Activated T-cell treated with anti-CD3 and anti-CD28 coated beads, Interleukin-2, amount 50 U/mL, for 4 hours (primary cell): ENCODE results near the gene AIRE. TPM values are rescaled to one million over a fixed set of nuclear protein-coding genes. Genes with fewer than 3 reads are reported as not detected.
"Not testable (repeated sequence)": the region's sequence is repeated elsewhere in the genome, so short reads cannot be mapped to it uniquely, and the experiment has no call there.

Experiments
- ATAC-seq, 2 donors: fragments of 200-7000 bp; cut with Tn5 transposase; one replicate each; pipeline ENCODE4 v1.10.0; 2021
- DNase-seq: peaks from one replicate; pipeline ENCODE4 v3.0.0-alpha.2; 2020
- H3K27me3 Mint-ChIP-seq: one replicate; pipeline ENCODE4 v1.8.0; 2021; ENCODE audit warnings: low read depth, mixed read lengths
- H3K36me3 Mint-ChIP-seq: one replicate; pipeline ENCODE4 v1.8.0; 2022; ENCODE audit warnings: mixed read lengths; ENCODE audit not compliant: insufficient read depth
- H3K4me1 Mint-ChIP-seq: one replicate; pipeline ENCODE4 v1.8.0; 2021; ENCODE audit warnings: low read depth, mixed read lengths
- H3K4me3 Mint-ChIP-seq: one replicate; pipeline ENCODE4 v1.8.0; 2021; ENCODE audit warnings: mild to moderate bottlenecking, moderate library complexity, mixed read lengths
- H3K9me3 Mint-ChIP-seq: one replicate; pipeline ENCODE4 v1.8.0; 2021; ENCODE audit warnings: mixed read lengths
- total RNA-seq, 3 donors: library from RNA; stranded (reverse); gene quantifications; one replicate each; pipeline ENCODE4 v1.2.1, GENCODE V29; 2021

The AIRE gene
- not detected for total RNA-seq

DNA sequence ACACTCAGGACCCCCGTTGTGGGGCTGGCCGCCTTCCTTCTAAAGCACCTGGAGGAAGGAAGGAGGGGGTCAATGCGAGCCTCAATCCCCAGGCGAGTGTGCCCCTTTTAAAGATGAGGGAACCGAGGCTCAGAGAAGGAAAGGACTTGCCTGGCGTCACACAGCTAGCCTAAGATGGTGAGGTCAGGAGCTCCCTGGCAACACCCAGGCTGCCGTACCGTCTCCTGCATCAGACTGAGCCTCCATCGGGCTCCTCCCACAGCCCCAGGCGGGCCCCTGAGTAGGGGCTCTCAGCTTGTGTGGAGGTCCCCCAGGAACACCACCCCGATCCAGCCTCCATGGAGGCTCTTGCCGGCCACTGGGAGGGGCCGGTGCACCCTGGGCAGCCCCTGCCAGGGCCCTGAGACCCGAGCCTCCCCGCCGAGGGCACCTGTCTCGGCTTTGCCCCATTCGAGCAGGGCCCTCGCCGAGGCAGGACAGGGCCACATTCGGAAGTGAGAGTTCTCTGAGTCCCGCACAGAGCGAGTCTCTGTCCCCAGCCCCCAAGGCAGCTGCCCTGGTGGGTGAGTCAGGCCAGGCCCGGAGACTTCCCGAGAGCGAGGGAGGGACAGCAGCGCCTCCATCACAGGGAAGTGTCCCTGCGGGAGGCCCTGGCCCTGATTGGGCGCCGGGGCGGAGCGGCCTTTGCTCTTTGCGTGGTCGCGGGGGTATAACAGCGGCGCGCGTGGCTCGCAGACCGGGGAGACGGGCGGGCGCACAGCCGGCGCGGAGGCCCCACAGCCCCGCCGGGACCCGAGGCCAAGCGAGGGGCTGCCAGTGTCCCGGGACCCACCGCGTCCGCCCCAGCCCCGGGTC is at the start of gene AIRE:
AIRE (plus strand) TSS at position 739 of the 855 bp plus-strand sequence. CDS start 131 bp downstream, outside the sequence.
- DNase-seq (no peak), ATAC-seq (no peak)
- peaks cover 2% of the 10 kb centered on the region for H3K27me3 Mint-ChIP-seq
- H3K36me3 Mint-ChIP-seq = no peaks in the 10 kb centered on the region
- H3K9me3 Mint-ChIP-seq = no peaks in the 10 kb centered on the region
- peaks cover under 1% of the 10 kb centered on the region for H3K4me1 Mint-ChIP-seq
- no peak within 1 kb of the TSS for H3K4me3 Mint-ChIP-seq

DNA sequence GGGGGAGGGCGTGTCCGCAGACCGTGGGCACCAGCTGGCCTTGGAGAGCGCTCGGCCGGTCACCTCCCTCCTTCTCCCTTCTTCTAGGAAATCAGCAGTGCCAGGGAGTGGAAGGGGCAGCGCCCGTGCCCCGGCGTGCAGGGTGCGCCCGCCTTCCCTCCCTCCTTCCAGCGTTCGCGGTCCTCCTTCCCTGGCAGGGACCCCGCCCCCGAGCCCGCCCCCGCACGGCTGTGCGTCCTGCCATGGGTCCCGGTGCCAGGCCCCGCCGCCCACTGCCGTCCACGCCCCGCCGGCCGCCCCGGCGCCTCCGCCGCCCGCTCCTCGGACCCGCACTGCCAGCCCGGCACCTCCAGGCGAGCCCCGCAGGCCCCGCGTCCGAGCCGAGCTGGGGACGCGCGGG is 45.3 kb upstream of the AIRE start:
- H3K4me1 Mint-ChIP-seq, DNase-seq, H3K4me3 Mint-ChIP-seq, H3K36me3 Mint-ChIP-seq, H3K9me3 Mint-ChIP-seq, H3K27me3 Mint-ChIP-seq: not testable (repeated sequence)
- peak in 1 of 2 donors; percentile 7 for ATAC-seq

DNA sequence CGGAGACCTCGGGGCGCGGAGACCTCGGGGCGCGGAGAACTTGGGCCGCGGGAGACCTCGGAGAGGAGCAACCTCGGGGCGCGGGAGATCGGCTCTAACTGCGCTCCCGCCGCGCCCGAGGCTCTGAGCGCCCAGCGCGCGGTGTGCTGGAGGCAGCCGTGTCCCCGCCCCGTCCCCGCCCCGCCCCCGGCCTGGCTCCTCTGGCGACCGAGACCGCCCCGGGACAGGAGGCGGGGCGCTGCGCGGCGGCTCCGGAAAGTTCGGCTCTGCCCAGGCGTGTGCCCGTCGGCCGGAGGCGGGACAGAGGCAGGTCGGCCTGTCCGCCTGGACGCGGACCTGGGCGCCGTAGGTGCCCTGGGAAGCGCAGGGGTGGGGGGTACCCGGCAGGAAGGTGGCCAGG is 44.8 kb upstream of the AIRE start, which contains the start of gene ICOSLG:
ICOSLG (minus strand) TSS at position 102 of the 400 bp plus-strand sequence. CDS start 126 bp downstream, outside the sequence.
- not testable (repeated sequence) for H3K4me3 Mint-ChIP-seq, H3K4me1 Mint-ChIP-seq, DNase-seq, H3K9me3 Mint-ChIP-seq, H3K27me3 Mint-ChIP-seq, H3K36me3 Mint-ChIP-seq
- ATAC-seq = peak; percentile 63 to 68

DNA sequence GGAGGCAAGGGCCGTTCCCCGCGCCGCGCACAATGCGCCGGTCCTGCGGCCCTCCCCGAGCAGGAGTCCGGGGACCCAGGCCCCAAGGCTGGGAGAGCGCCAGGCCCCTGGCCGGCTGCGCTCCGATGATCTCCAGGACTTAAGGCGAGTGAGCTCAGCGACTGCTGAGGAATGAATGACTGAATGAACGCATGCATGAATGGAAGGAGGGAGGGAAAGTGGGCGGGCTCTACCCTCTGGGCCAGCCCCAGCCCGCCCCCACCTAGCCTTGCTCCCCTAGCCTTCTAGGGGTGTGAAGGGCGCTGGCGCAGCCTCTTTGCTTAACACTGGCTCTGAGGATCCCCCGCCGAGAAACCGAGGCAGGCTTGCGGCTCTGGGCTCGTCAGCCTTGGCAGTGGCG is 44.4 kb upstream of the AIRE start:
- DNase-seq, H3K4me1 Mint-ChIP-seq, H3K9me3 Mint-ChIP-seq, H3K4me3 Mint-ChIP-seq, H3K27me3 Mint-ChIP-seq, H3K36me3 Mint-ChIP-seq: not testable (repeated sequence)
- ATAC-seq = peak; percentile 27 to 28

DNA sequence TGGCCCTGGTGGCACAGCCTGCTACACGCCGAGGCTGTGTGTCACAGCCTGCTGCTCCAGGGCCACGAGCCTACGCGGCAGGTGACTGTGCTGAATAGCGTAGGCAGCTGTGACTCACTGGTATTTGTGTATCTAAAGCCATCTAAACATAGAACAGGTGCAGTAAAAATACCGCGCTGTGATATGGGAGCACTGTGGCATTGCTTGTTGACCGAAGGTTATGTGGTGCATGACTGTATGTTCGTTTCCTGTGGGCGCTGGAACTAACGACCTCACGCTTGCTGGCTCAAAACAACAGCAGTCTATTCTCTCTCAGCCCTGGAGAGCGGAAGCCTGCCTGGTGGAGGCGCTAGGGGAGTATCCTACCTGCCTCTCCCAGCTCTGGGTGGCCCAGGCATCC is 41.7 kb upstream of the AIRE start:
- H3K27me3 Mint-ChIP-seq, H3K4me1 Mint-ChIP-seq, H3K36me3 Mint-ChIP-seq, DNase-seq, H3K4me3 Mint-ChIP-seq, H3K9me3 Mint-ChIP-seq: not testable (repeated sequence)
- ATAC-seq = peak; percentile 79 to 84

DNA sequence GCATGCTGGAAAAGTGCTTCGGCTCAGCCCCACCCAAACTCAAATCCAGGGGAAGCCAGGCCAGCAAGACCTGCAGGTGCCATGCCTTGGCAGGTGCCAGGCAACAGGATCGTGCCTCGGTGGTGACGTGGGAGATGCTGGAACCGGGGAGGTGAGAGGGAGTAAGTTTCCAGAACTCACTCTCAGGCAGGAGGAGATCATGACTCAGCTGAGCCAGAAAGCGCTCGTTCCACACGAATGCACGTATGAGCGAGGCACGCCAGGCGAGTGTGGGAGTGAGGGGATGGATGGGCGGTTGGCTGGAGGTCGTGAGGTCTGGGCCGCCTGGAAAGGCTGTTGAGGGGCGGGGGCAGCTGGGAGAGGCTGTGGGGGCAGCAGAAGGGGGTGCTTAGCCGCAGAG is 37.8 kb upstream of the AIRE start:
- H3K9me3 Mint-ChIP-seq, H3K27me3 Mint-ChIP-seq, H3K4me3 Mint-ChIP-seq, H3K36me3 Mint-ChIP-seq, ATAC-seq, DNase-seq, H3K4me1 Mint-ChIP-seq: not testable (repeated sequence)

DNA sequence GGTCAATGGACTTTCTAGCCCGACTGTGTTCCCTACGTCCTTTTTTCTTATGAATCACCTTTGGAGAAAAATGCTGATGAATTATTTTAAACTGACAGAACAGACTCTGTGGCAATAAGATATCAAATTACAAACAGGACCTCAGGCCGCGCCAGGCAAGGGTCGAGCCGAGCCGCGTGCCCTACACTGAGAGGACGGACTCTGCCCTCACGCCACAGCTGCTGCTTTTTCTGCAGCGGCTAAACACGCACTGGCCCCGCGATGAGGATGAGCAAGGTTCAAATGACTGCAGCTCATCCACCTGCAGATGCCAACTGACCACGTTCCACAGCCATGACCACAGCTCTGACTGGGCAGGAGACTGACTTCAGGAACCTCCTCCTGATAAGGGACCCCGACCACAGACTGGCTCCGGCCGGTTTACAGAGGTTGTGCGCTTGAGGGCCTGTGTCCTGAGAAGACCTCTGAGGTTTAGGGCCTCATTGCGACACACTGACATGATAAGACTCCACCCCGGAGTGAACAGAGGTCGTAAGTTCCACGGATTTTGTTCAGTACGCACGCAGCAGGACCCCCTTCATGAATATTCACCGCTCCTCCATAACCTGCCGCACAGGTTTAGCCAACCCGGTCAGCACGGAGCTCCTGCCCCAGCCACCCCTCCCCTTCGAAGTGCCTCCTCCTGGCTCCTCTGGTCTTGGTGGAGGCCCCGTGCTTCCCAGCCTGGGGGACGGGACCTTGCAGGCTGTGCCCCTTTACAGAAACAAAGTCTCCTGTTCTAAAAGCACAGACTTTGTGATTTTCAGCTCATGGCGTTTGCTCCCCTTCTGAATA is 36.3 kb upstream of the AIRE start:
- H3K4me1 Mint-ChIP-seq, ATAC-seq, H3K9me3 Mint-ChIP-seq, H3K36me3 Mint-ChIP-seq, H3K27me3 Mint-ChIP-seq, H3K4me3 Mint-ChIP-seq, DNase-seq: not testable (repeated sequence)

DNA sequence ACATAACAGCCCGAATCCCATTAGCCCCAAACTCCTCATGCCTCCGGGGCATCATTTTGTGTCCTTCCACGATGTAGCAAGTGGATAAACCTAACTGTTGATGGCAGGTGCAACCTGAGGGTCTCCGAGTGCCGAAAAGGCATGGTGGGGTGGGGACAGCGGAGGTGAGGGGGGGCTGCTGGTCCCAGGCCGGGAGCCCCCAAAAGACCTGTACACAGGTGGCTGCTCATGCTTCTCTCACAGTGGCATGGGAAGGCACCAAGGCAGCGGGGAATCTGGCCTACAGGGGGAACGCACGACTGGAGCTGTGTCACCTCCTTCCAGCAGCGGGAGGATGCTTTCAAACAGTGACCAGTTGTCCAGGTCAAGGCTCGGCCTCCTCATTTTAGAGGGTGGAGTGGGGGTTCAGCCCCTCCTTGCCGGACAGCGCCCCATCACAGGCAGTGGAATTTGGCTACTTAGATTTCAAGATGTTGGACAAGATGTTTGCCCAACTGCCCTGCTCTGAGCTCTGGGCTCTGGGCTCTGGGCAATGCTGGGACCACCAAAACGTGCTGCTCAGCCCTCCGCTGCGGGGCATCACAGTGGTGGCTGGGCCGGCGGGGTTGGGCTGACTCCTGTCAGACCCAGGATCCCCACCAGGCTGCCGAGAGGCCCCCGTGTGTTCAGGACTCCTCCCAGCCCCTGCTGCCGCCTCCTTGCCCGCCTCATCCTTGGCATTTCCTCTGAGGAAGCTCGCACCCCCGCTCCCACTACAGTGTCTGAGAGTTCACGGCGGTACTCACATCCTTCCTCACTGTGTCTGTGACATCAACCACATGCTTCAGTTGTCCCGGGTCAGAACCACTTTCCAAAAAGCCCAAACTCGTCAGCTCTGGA is 31.6 kb upstream of the AIRE start:
- Mint-ChIP-seq H3K27me3 (peaks cover 2% of the 10 kb centered on the region), H3K4me1 (peaks cover 2% of the 10 kb centered on the region), H3K9me3 (no peaks in the 10 kb centered on the region), H3K4me3 (no peak overlapping the region), H3K36me3 (no peaks in the 10 kb centered on the region)
- DNase-seq (no peak), ATAC-seq (no peak)

DNA sequence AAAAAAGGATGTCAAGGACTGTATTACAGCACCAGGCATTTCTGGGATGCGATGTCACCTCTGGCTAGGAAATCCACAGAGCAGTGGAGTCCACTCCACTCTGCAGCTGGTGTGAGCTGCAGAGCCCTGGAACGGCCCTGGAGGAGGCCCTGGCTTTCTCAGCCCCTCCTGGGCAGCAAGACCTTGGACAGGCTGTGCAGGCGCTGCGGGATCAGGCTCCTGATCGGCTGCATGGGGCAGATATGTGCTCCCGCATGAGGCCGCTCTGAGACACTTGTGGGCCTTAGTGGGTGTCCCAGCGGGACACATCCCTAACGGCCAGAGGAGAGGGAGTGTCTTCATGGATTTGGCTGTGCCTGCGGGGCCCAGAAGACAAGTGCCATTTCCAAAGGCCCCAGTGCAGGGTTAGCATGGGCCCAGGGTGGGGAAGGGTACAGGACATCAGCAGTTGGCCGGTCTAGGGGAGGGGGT is 30.1 kb upstream of the AIRE start:
- H3K27me3 Mint-ChIP-seq = peaks cover 2% of the 10 kb centered on the region

DNA sequence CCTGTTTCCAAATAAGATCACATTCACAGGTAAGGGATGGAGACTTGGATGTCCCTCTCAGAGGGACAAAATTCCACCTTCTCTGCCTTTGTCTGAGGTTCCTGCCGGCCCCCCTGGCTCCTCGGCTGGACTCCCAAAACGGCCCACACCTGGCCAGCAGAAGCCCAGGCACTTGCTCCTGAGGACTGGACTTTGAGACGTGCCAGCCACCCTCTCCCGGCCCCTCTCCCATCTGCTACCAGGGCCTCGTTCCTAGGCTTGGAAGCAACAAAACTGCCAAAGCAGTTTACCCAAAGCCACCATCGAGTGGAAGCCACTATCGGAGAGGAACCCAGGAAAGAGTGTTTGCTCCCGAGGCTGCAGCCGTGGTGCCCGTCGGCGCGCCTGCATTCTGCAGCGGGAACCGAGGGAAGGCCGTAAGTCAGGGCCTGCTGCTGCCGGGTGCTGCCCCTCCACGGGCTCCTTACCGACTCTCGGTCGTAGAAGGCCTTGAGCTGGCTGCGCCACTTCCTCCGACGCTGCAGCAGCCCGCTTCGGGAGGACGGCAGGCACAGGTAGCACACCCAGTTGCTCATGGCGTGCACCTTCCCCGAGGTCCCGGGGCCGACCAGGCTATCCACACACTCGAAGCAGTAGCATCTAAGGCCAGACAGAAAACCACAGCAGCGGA is 27.5 kb upstream of the AIRE start:
- ATAC-seq (no peak), DNase-seq (no peak)
- Mint-ChIP-seq H3K4me3 (no peak overlapping the region), H3K27me3 (peaks cover 2% of the 10 kb centered on the region), H3K36me3 (no peaks in the 10 kb centered on the region), H3K4me1 (peaks cover 2% of the 10 kb centered on the region), H3K9me3 (no peaks in the 10 kb centered on the region)

More for the DNA sequence above, 30.1 kb upstream of the AIRE start:
- peaks cover 2% of the 10 kb centered on the region for H3K4me1 Mint-ChIP-seq
- no peaks in the 10 kb centered on the region for H3K9me3 Mint-ChIP-seq
- DNase-seq (no peak), ATAC-seq (no peak)
- H3K36me3 Mint-ChIP-seq = no peaks in the 10 kb centered on the region
- no peak overlapping the region for H3K4me3 Mint-ChIP-seq

DNA sequence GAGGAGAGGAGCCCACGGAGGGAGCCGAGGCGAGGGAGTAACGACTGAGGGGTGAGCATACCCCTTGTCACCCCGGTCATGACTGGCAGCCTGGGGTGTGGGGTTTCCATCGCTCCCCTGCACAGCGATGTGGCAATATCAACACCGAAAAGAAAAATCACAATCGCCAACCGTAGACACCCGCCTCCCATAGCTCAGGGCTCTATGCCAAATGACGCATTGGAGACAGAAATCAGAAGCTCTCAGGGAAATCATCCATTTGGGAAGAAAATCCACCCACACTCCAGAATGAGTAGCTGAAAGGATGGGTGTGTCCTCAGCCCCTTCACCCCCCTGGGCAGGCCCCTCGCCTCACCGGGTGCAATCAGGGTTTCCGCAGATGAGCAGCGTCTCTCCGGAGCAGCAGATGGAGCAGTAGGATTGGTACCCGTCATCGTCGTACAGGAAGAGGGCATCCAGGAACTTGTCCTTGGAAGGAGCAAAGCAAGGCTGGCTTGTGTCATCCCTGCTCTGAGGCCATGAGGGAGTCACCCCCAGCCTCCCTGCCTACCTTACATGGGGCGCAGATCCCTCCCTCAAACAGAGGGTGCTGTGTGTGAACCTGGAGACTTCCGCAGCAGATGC is 26.5 kb upstream of the AIRE start:
- no peak for ATAC-seq
- Mint-ChIP-seq H3K4me3 (no peak overlapping the region), H3K9me3 (no peaks in the 10 kb centered on the region), H3K4me1 (peaks cover 2% of the 10 kb centered on the region), H3K27me3 (peaks cover 2% of the 10 kb centered on the region), H3K36me3 (no peaks in the 10 kb centered on the region)
- no peak for DNase-seq

DNA sequence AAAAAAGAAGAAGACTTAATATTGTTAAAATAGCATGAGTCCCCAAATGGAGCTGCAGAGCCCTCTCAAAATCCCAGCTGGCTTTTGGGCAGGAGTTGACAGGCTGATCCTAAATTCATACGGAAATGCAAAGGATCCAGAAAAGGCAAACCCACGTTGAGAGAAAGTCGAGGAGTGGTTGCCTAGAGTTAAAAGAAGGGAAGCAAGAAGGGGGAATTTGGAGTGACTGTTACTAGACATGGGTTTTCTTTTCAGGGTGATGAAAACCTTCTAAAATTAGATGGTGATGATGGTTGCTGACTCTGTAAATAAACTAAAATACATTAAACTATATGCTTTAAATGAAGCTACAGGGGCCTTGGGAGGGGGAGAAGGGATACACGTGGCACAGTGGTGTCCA is 25.6 kb upstream of the AIRE start:
- H3K4me3 Mint-ChIP-seq = no peak overlapping the region

More for the DNA sequence above, 25.6 kb upstream of the AIRE start:
- ATAC-seq = no peak
- Mint-ChIP-seq H3K9me3 (no peaks in the 10 kb centered on the region), H3K36me3 (no peaks in the 10 kb centered on the region), H3K4me1 (no peaks in the 10 kb centered on the region), H3K27me3 (no peaks in the 10 kb centered on the region)
- no peak for DNase-seq
